ENCODE measurements around the gene NELFCD.

The NELFCD gene

GRCh38 chr20:59043698-59044097 lies 62.6 kb downstream of the NELFCD start:
- no peak for DNase-seq (ENCODE audit: low read depth in 4 of 4, low spot score in 1 of 4)

- no peak for DNase-seq (ENCODE audit: low read depth in 4 of 4, low spot score in 1 of 4)
Measured at GRCh38 chr20:59044295-59044694, 63.2 kb downstream of the NELFCD start.
